ENCODE data around the gene ABCC9.
A peak's percentile ranks its signal among the peaks of the same experiment; 100 is the strongest.
"Not testable (repeated sequence)": the region's sequence is repeated elsewhere in the genome, so short reads cannot be mapped to it uniquely, and the experiment has no call there.

The ABCC9 gene

GRCh38 chr12:21782723-21783122, 158.5 kb downstream of the ABCC9 start:
- H3K36me3 ChIP-seq (replicated peaks); H3K27me3 ChIP-seq (ENCODE audit: low read depth); in situ Hi-C loops (cut with MboI; ENCODE audit: low sequenced_read_pairs); H3K4me3 ChIP-seq; DNase-seq (ENCODE audit: low spot score in 2 of 2); H3K9me3 ChIP-seq; H3K4me1 ChIP-seq: not testable (repeated sequence)

GRCh38 chr12:21780786-21781185, 160.4 kb downstream of the ABCC9 start:
- Histone ChIP-seq H3K4me1 (no peaks in the 10 kb centered on the region), H3K27me3 (ENCODE audit: low read depth) (peaks cover 5% of the 10 kb centered on the region), H3K4me3 (no peak overlapping the region), H3K9me3 (no peaks in the 10 kb centered on the region), H3K36me3 (replicated peaks) (no peaks in the 10 kb centered on the region)
- in situ Hi-C loops (cut with MboI; ENCODE audit: low sequenced_read_pairs), result no loop called here
- DNase-seq (ENCODE audit: low spot score in 2 of 2), result no peak

GRCh38 chr12:21776175-21776574, 165.1 kb downstream of the ABCC9 start:
- in situ Hi-C loops (cut with MboI; ENCODE audit: low sequenced_read_pairs), result no loop called here
- DNase-seq (ENCODE audit: low spot score in 2 of 2), result no peak
- H3K4me1 ChIP-seq, result no peaks in the 10 kb centered on the region; the same call in 1 of the 2 replicates
- H3K4me3 ChIP-seq, result no peak overlapping the region
- H3K27me3 ChIP-seq (ENCODE audit: low read depth), result peaks cover 31% of the 10 kb centered on the region
- H3K36me3 ChIP-seq (replicated peaks), result no peaks in the 10 kb centered on the region
- H3K9me3 ChIP-seq, result no peaks in the 10 kb centered on the region

DNA sequence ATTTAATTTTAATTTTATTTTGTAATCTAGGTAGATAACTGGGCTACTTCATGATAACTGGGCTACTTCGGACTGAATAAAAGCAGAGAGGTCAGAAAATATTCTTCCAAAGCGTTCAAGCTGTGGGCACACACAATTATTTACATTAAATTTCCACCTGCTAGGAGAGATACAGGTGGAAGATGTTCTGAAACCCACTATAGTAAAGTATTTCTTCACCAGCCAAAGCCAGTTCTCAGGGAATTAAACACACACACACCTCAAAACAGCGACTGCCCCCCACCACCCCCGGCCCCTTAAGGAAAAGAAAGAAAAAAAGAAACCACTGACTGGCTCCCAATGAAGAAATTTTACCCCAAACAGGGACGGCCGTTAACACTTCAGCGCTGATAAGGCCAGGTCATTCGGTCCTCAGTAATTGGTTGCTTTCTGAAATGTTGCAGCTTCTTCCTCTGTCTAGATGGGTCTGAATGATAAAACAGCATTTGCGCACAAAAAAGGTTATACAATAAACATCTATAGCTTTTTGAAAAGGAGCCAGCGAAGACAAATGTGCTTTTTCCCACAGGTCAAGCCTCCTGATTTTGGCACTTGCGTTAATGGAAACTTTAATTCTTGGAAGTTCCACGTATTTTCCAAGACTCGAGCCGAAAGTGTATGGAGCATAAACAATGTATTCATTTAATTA, 165.9 kb downstream of the ABCC9 start:
- Histone ChIP-seq H3K4me1 (no peaks in the 10 kb centered on the region; the same call in 1 of the 2 replicates), H3K36me3 (replicated peaks) (no peaks in the 10 kb centered on the region), H3K27me3 (ENCODE audit: low read depth) (peaks cover 31% of the 10 kb centered on the region), H3K4me3 (peak overlapping the region; percentile 21; the same call in 1 of the 2 replicates), H3K9me3 (no peaks in the 10 kb centered on the region)
- in situ Hi-C loops (cut with MboI; ENCODE audit: low sequenced_read_pairs), result no loop called here
- no peak for DNase-seq (ENCODE audit: low spot score in 2 of 2)

- peak; percentile 15 to 64 for DNase-seq (ENCODE audit: low spot score in 2 of 2)
- in situ Hi-C loops (cut with MboI; ENCODE audit: low sequenced_read_pairs), result no loop called here
- H3K9me3 ChIP-seq, result no peaks in the 10 kb centered on the region
- H3K27me3 ChIP-seq (ENCODE audit: low read depth), result peaks cover 31% of the 10 kb centered on the region
- H3K4me1 ChIP-seq, result no peaks in the 10 kb centered on the region; the same call in 1 of the 2 replicates
- peak within 1 kb of the TSS; percentile 21 for H3K4me3 ChIP-seq
- H3K36me3 ChIP-seq (replicated peaks), result no peaks in the 10 kb centered on the region
Measured at GRCh38 chr12:21774358-21775132, 166.7 kb downstream of the ABCC9 start, which contains the start of gene KCNJ8. TSS of gene KCNJ8 (minus strand) at chr12:21774706. CDS start at chr12:21773616, 1,090 bp downstream.

DNA sequence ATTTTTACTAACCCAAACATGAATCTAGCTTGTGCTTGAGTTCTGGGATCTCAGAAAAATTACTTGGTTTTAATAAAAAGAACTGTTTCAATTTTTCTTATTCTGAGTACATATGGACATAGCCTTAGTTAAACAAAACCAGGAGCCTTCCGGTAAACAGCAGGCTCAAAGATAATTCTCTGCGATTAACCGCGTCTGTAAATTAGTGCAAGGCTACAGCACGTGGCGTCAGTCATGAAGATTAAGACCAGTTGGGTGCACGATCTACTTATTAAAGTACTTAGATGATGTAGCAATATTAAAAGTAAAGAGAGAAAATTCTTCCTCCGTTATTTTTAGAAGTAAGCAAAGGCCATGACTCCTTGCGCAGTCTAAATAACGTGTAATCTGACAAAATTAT, 167.4 kb downstream of the ABCC9 start:
- Histone ChIP-seq H3K9me3 (no peaks in the 10 kb centered on the region), H3K36me3 (replicated peaks) (no peaks in the 10 kb centered on the region), H3K27me3 (ENCODE audit: low read depth) (peaks cover 31% of the 10 kb centered on the region), H3K4me3 (no peak overlapping the region), H3K4me1 (no peaks in the 10 kb centered on the region; the same call in 1 of the 2 replicates)
- in situ Hi-C loops (cut with MboI; ENCODE audit: low sequenced_read_pairs), result no loop called here
- DNase-seq (ENCODE audit: low spot score in 2 of 2), result no peak

DNA sequence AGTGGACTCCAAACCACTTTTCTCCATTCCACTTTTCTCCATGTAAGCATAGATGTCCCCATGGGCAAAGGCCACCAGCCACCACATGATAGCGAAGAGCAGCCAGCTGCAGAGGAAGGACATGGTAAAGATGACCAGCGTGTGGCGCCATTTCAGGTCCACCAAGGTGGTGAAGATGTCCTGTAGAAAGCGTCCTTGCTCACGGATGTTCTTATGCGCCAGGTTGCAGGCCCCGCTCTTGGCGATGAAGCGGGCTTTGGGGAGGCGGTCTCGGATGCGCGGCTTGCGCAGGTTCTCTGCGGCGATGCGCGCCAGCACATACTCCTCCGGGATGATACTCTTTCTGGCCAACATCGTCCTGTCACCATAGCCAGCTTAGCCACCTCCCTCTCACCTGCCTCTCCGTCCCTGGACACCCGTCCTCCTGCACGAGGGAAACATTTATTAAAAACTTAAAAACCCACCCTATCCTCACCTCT, 167.9 kb downstream of the ABCC9 start:
- in situ Hi-C loops (cut with MboI; ENCODE audit: low sequenced_read_pairs), result no loop called here
- Histone ChIP-seq H3K4me3 (no peak overlapping the region), H3K36me3 (replicated peaks) (no peaks in the 10 kb centered on the region), H3K4me1 (no peaks in the 10 kb centered on the region; the same call in 1 of the 2 replicates), H3K27me3 (ENCODE audit: low read depth) (peaks cover 31% of the 10 kb centered on the region), H3K9me3 (no peaks in the 10 kb centered on the region)
- peak in 1 of 2 experiments; percentile 26 for DNase-seq (ENCODE audit: low spot score in 2 of 2)

- in situ Hi-C loops (cut with MboI; ENCODE audit: low sequenced_read_pairs), result no loop called here
- no peak for DNase-seq (ENCODE audit: low spot score in 2 of 2)
- H3K36me3 ChIP-seq (replicated peaks), result no peaks in the 10 kb centered on the region
Measured at GRCh38 chr12:21771311-21771710, 169.9 kb downstream of the ABCC9 start.

DNA sequence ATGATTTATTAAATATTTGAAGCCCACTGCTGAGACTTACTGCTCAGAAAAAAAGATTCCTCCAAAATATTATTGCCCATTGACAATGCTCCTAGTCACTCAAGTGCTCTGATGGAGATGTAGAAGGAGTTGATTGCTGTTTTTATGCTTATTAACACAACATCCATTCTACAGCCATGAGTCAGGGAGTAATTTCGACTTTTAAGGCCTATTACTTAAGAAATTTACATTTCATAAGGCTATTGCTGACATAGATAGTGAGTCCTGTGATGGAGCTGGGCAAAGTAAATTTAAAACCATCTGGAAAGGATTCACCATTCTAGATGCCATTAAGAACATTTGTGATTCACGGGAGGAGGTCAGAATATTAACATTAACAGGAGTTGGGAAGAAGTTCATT, 171.9 kb downstream of the ABCC9 start:
- in situ Hi-C loops (cut with MboI; ENCODE audit: low sequenced_read_pairs), result no loop called here
- Histone ChIP-seq H3K4me3 (no peak overlapping the region), H3K4me1 (no peaks in the 10 kb centered on the region; the same call in 1 of the 2 replicates), H3K27me3 (ENCODE audit: low read depth) (peaks cover 15% of the 10 kb centered on the region), H3K36me3 (replicated peaks) (no peaks in the 10 kb centered on the region), H3K9me3 (no peaks in the 10 kb centered on the region)
- DNase-seq (ENCODE audit: low spot score in 2 of 2), result no peak

More at GRCh38 chr12:21771311-21771710, 169.9 kb downstream of the ABCC9 start:
- no peaks in the 10 kb centered on the region for H3K9me3 ChIP-seq
- no peaks in the 10 kb centered on the region; the same call in 1 of the 2 replicates for H3K4me1 ChIP-seq
- H3K4me3 ChIP-seq, result no peak overlapping the region
- H3K27me3 ChIP-seq (ENCODE audit: low read depth), result peaks cover 31% of the 10 kb centered on the region

DNA sequence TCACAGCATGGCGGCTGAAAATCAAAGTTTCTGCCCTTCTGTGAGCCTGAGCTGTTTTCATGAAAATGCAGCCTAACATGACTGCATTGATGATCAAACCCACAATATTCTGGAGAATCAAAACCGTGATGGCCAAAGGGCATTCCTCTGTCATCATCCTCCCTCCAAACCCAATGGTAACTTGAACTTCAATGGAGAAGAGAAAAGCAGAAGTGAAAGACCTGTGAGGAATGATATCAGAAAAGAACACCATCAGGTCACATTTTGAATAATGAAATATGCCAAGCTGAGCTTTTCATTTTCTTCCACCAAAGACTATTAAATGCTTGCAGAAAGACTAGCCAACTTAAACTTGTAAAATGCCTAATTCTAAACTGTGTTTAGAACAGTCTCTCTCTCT, 174.8 kb downstream of the ABCC9 start:
- H3K4me3 ChIP-seq, result no peak overlapping the region
- in situ Hi-C loops (cut with MboI; ENCODE audit: low sequenced_read_pairs), result no loop called here
- H3K4me1 ChIP-seq, result no peaks in the 10 kb centered on the region
- H3K36me3 ChIP-seq (replicated peaks), result no peaks in the 10 kb centered on the region
- DNase-seq (ENCODE audit: low spot score in 2 of 2), result no peak
- no peaks in the 10 kb centered on the region for H3K9me3 ChIP-seq
- H3K27me3 ChIP-seq (ENCODE audit: low read depth), result no peaks in the 10 kb centered on the region

DNA sequence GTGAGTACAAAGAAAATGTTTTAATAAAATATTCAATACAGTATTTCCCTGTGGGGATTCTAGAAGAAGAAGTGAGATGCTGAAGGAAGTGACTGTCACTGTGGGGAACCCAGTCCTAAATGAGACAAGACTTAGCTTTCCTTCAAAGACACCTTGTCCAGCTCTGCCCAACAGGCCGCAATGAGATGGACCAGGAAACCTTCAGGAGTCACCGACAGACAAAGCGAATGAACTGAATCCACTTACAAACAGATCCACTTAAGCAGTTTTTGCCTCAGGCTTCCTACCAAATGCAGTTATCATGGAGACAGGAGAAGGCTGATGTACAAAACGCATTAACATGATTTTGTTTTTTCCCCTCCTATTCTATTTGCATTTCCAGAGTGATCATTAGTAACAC, 176.3 kb downstream of the ABCC9 start:
- in situ Hi-C loops (cut with MboI; ENCODE audit: low sequenced_read_pairs), result no loop called here
- Histone ChIP-seq H3K9me3 (no peaks in the 10 kb centered on the region), H3K4me1 (no peaks in the 10 kb centered on the region), H3K27me3 (ENCODE audit: low read depth) (peaks cover 3% of the 10 kb centered on the region; the same call in 1 of the 2 replicates), H3K4me3 (no peak overlapping the region), H3K36me3 (replicated peaks) (no peaks in the 10 kb centered on the region)
- no peak for DNase-seq (ENCODE audit: low spot score in 2 of 2)

DNA sequence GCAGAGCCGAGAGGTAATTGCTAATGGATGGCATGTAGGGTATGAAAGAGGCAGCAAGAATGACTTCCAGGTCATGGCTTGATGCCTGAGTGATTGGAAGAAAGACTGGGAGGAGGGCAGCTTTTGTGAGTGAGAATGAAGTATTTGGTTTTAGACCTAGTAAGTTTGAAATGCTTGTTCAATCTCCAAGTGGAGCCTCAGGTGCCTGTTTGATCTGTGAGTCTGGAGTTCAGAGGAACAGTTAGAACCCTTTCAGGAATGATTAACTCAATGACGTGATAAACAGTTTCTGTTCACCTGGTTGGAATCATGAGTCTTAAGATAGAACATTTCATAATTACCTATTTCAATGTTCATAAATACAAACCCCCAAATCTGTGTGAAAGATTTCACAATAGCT, 177.2 kb downstream of the ABCC9 start:
- no peak overlapping the region for H3K4me3 ChIP-seq

GRCh38 chr12:21763531-21763930, 177.7 kb downstream of the ABCC9 start:
- Histone ChIP-seq H3K36me3 (replicated peaks) (no peaks in the 10 kb centered on the region), H3K27me3 (ENCODE audit: low read depth) (peaks cover 3% of the 10 kb centered on the region; the same call in 1 of the 2 replicates), H3K9me3 (no peaks in the 10 kb centered on the region), H3K4me3 (no peak overlapping the region), H3K4me1 (no peaks in the 10 kb centered on the region)
- in situ Hi-C loops (cut with MboI; ENCODE audit: low sequenced_read_pairs), result no loop called here
- DNase-seq (ENCODE audit: low spot score in 2 of 2), result no peak

More for the DNA sequence above, 177.2 kb downstream of the ABCC9 start:
- no peaks in the 10 kb centered on the region for H3K36me3 ChIP-seq (replicated peaks)
- in situ Hi-C loops (cut with MboI; ENCODE audit: low sequenced_read_pairs), result no loop called here
- no peaks in the 10 kb centered on the region for H3K4me1 ChIP-seq
- no peak for DNase-seq (ENCODE audit: low spot score in 2 of 2)
- H3K9me3 ChIP-seq, result no peaks in the 10 kb centered on the region
- H3K27me3 ChIP-seq (ENCODE audit: low read depth), result peaks cover 3% of the 10 kb centered on the region; the same call in 1 of the 2 replicates

DNA sequence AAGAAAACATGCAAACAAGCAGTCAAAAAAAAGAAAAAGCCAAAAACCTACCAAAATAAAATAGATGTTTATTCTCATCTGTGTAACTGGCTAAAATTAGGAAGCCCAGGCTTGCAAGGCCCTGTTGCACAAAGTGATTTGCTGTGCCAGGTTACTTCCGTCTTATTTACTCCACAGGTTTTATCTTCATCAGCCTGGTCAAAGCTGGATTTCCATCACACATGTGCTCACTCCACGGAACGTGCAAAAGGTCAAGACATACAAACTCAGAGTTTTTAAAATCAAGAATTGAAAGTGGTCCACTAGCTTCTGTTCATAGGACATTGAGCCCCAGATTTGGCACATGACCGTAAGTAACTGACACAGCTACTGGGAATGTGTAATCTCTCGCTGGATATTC, 181.5 kb downstream of the ABCC9 start:
- no peaks in the 10 kb centered on the region for H3K9me3 ChIP-seq
- H3K4me3 ChIP-seq, result no peak overlapping the region
- DNase-seq (ENCODE audit: low spot score in 2 of 2), result no peak
- H3K27me3 ChIP-seq (ENCODE audit: low read depth), result peaks cover 3% of the 10 kb centered on the region; the same call in 1 of the 2 replicates
- no peaks in the 10 kb centered on the region for H3K36me3 ChIP-seq (replicated peaks)
- in situ Hi-C loops (cut with MboI; ENCODE audit: low sequenced_read_pairs), result no loop called here
- H3K4me1 ChIP-seq, result no peaks in the 10 kb centered on the region
